ENCODE data around the gene SMURF1.

Gene SMURF1

GRCh38 chr7:99141334-99141733 is 2.6 kb downstream of the SMURF1 start:
- no peak for DNase-seq

- DNase-seq, result no peak
Observed at GRCh38 chr7:99140813-99141212, 3.1 kb downstream of the SMURF1 start.

GRCh38 chr7:99139036-99139435 is 4.9 kb downstream of the SMURF1 start:
- DNase-seq, result no peak

GRCh38 chr7:99137411-99138180 is 6.3 kb downstream of the SMURF1 start:
- no peak for DNase-seq

GRCh38 chr7:99135938-99136337 is 8.0 kb downstream of the SMURF1 start:
- no peak for DNase-seq

GRCh38 chr7:99133766-99134564 is 9.9 kb downstream of the SMURF1 start:
- DNase-seq, result no peak

GRCh38 chr7:99132595-99133321 is 11.2 kb downstream of the SMURF1 start:
- no peak for DNase-seq

- DNase-seq, result no peak
Observed at GRCh38 chr7:99131290-99131689, 12.6 kb downstream of the SMURF1 start.

- no peak for DNase-seq
Observed at GRCh38 chr7:99129536-99129935, 14.4 kb downstream of the SMURF1 start.

GRCh38 chr7:99129001-99129400 is 14.9 kb downstream of the SMURF1 start:
- no peak for DNase-seq

GRCh38 chr7:99128076-99128950 is 15.6 kb downstream of the SMURF1 start:
- DNase-seq, result no peak

- DNase-seq, result no peak
Observed at GRCh38 chr7:99127636-99128035, 16.3 kb downstream of the SMURF1 start.

GRCh38 chr7:99126921-99127553 is 16.9 kb downstream of the SMURF1 start:
- DNase-seq, result no peak

- DNase-seq, result no peak
Observed at GRCh38 chr7:99125505-99125865, 18.4 kb downstream of the SMURF1 start.

- DNase-seq, result no peak
Observed at GRCh38 chr7:99124751-99125504, 19.0 kb downstream of the SMURF1 start.

GRCh38 chr7:99124236-99124635 is 19.7 kb downstream of the SMURF1 start:
- DNase-seq, result no peak

- DNase-seq, result no peak
Observed at GRCh38 chr7:99123571-99124033, 20.3 kb downstream of the SMURF1 start.

- no peak for DNase-seq
Observed at GRCh38 chr7:99122762-99123161, 21.1 kb downstream of the SMURF1 start.

GRCh38 chr7:99121496-99122021 is 22.3 kb downstream of the SMURF1 start:
- no peak for DNase-seq

GRCh38 chr7:99120916-99121315 is 23.0 kb downstream of the SMURF1 start:
- no peak for DNase-seq

- no peak for DNase-seq
Observed at GRCh38 chr7:99120501-99120900, 23.4 kb downstream of the SMURF1 start.

All from activated effector memory CD4-positive, alpha-beta T cell treated with Interleukin-2 at 50 U/mL for 16 hours (primary cell).